Stomach (tissue), 4 donors: ENCODE results near the gene HENMT1.

Experiments
- EP300 ChIP-seq: sonication (generic); formaldehyde crosslinking; IDR thresholded peaks from one replicate; pipeline ENCODE4 v1.6.1; 2017; ENCODE audit warnings: antibody characterized with exemption
- TF ChIP-seq, protein P1 (sequence below), 7 experiments: fragments of 450-650 bp in 4 of 7; fragments of 200-600 bp in 3 of 7; sonication (generic) in 3 of 7; IDR thresholded peaks; one replicate each; pipeline ENCODE4 v1.5.1; 2016 to 2019; ENCODE audit warnings: antibody characterized with exemption in 7 of 7, control low read depth in 2 of 7, mild to moderate bottlenecking in 1 of 7

DNA sequence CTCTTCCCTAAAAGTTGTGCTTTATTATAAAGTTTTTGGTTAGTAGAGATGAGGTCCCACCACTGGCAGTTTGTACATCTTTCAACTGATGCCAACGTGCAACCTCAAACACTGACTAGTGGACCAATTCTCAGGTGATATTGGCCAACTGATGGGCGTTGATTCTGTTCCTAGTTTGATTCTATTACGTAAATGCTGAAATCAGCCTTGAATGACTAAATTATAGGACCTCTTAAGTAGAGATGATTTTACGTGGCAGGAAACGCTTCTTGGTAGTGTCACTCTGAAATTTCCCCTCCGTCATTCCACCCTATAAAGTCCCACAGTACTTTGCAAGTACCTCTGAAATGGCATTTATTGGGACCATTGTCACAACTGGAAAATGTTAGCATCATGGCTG lies 43.0 kb upstream of the HENMT1 start:
- TF ChIP-seq, protein P1, sequence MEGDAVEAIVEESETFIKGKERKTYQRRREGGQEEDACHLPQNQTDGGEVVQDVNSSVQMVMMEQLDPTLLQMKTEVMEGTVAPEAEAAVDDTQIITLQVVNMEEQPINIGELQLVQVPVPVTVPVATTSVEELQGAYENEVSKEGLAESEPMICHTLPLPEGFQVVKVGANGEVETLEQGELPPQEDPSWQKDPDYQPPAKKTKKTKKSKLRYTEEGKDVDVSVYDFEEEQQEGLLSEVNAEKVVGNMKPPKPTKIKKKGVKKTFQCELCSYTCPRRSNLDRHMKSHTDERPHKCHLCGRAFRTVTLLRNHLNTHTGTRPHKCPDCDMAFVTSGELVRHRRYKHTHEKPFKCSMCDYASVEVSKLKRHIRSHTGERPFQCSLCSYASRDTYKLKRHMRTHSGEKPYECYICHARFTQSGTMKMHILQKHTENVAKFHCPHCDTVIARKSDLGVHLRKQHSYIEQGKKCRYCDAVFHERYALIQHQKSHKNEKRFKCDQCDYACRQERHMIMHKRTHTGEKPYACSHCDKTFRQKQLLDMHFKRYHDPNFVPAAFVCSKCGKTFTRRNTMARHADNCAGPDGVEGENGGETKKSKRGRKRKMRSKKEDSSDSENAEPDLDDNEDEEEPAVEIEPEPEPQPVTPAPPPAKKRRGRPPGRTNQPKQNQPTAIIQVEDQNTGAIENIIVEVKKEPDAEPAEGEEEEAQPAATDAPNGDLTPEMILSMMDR (IDR thresholded peaks at IDR 0.05) = no peak
- TF ChIP-seq EP300 = no peak
